AG04449 (cell line): ENCODE results near the gene PLCB1.

ENCODE experiments used
- CTCF ChIA-PET: fragments of 350-600 bp; formaldehyde crosslinking; extraction: SDS; loops from one replicate; lab custom pipeline; 2021; ENCODE audit warnings: antibody characterized with exemption; lab: Yijun Ruan, JAX
- POLR2A ChIA-PET: fragments of 400-600, 350-600 bp; formaldehyde crosslinking; extraction: SDS; loops from one replicate; lab custom pipeline; 2020; ENCODE audit warnings: antibody characterized with exemption, inconsistent platforms; lab: Yijun Ruan, JAX
- DNase-seq: peaks from one replicate; pipeline ENCODE4 v3.0.0-alpha.2; 2010; ENCODE audit warnings: low read depth, low spot score
- H3K4me3 ChIP-seq: 2 replicates; pipeline ENCODE4 v1.5.1; 2011; ENCODE audit warnings: low read depth, mild to moderate bottlenecking, control low read depth, low read length
- TF ChIP-seq, protein P1 (sequence below): IDR thresholded peaks from one replicate; pipeline ENCODE4 v1.5.1; 2011; ENCODE audit warnings: mild to moderate bottlenecking, moderate library complexity, low read length, control low read depth, inconsistent platforms; ENCODE audit not compliant: insufficient read depth; ENCODE audit errors: missing control alignments

Gene PLCB1

DNA sequence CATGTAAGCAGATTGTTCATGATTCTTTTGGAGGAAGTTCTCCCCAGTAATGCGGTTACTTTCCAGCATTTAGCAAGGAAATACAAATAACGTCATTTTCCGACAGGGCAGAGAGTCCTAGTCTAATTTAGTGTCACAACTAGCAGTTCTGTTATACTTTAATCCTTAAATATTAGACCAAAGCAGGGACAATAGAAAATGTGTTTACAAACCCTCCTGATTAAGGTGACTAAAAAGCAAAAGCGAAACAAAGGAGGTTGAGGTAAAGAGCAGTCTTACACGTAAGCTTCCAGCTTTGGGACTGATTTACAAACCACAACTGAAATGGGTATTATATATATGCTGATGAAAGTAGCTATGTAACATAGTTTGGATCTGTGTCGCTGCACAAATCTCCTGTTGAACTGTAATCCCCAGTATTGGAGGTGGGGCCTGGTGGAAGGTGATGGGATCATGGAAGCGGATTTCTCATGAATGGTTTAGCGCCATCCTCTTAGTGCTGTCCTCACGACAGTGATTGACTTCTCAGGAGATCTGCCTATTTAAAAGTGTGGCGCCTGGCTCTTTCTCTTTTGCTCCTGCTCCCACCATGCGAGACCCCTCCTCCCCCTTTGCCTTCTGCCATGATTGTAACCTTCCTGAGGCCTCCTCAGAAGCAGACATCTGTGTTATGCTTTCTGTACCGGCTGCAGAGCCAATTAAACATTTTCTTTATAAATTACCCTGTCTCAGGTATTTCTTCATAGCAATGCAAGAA, 81.9 kb downstream of the PLCB1 start:
- no peak overlapping the region for H3K4me3 ChIP-seq
- ChIA-PET CTCF (interaction anchor here (0.9 to 1.1 kb wide), 2 partner anchors 20 to 175 kb away, joined by 3 to 4 read pairs; no protein-coding TSS in a partner anchor), POLR2A (no interaction called here)
- TF ChIP-seq, protein P1, sequence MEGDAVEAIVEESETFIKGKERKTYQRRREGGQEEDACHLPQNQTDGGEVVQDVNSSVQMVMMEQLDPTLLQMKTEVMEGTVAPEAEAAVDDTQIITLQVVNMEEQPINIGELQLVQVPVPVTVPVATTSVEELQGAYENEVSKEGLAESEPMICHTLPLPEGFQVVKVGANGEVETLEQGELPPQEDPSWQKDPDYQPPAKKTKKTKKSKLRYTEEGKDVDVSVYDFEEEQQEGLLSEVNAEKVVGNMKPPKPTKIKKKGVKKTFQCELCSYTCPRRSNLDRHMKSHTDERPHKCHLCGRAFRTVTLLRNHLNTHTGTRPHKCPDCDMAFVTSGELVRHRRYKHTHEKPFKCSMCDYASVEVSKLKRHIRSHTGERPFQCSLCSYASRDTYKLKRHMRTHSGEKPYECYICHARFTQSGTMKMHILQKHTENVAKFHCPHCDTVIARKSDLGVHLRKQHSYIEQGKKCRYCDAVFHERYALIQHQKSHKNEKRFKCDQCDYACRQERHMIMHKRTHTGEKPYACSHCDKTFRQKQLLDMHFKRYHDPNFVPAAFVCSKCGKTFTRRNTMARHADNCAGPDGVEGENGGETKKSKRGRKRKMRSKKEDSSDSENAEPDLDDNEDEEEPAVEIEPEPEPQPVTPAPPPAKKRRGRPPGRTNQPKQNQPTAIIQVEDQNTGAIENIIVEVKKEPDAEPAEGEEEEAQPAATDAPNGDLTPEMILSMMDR, result no peak
- no peak for DNase-seq

DNA sequence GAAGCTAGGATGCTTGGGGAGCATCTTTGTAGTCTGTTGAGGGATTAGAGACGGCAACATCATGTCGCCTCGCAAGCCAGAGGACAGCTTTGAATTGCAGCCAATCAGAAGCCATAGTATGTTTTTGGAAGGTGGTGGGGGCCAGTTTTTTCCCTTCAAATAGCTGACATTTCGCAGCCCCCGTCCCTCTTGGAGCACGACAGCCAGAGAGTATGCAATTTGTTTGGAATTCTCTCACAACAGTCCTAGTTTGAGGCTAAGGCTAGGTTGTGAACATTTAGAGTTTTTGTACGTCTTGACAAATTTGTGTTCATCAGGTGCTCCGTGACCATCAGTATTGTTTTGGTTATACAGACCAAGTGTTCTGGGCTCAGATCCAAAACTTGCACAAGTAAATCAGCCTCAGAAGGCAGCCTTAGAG, 83.3 kb downstream of the PLCB1 start:
- DNase-seq, result no peak
- POLR2A ChIA-PET, result no interaction called here
- CTCF ChIA-PET, result interaction anchor here (1.0 to 1.3 kb wide), 2 partner anchors 10 to 175 kb away, joined by 3 to 6 read pairs; no protein-coding TSS in a partner anchor
- H3K4me3 ChIP-seq, result no peak overlapping the region
- TF ChIP-seq, protein P1, result no peak

DNA sequence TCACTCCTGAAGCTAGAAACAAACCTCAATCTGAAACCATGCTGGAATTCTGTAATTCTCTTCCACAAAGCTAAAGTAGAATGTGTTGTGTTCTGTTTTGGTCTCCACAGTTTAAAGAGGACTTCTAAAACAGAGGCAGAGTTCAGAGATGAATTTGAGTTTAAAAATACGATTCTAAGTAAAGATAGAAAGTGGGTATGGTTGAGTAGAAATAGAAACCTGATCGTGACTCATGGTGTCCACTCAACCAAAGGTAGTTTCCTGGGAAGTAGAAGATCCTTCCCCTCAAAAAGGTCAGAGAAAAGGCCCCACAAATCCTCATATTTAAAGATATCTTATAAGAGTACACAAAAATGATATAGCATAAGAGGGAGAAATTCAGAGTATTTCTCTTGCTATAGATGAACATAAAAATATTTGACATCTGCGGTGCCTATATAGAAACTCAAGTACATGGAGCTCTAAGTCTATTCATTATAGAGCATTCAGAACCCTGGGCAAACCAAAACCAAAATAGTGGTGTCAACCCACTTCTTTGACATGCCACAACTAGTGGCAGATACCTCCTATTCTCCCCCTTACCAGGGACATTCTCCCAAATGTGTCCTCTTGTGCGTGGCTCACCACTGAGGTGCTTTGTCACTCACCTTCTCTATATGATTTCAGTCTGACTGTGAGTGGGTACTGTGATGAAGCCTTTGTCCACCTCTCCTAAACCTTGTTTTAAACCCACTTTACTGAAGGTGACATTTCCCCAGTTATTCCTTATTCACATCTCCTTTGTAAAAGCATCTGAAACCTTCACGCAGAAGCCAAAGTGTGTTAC, 84.5 kb downstream of the PLCB1 start:
- DNase-seq, result no peak
- ChIA-PET CTCF (interaction anchor here (1.0 to 1.3 kb wide), 3 partner anchors 9 to 173 kb away, joined by 3 to 6 read pairs (median 4); no protein-coding TSS in a partner anchor), POLR2A (no interaction called here)
- no peak overlapping the region for H3K4me3 ChIP-seq
- TF ChIP-seq, protein P1, result no peak

DNA sequence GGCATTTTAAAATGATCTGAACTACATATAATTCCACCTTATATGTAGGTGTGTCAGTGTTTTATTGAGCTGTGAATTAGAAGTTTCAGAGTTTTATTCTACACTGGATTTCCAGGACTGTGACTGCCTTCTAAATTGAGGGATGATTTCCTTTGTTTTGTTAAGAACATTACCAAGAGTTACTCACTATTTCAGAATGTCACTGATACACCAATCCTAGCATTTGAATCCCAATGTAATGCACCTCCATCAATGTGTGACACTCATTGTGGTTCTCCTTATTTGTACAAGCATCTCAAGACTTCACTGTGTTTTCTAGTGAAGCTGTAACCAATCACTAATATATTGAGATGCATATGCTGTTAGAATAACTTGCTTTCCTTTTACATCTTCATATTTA, 86.8 kb downstream of the PLCB1 start:
- ChIA-PET POLR2A (no interaction called here), CTCF (no interaction called here)
- DNase-seq, result no peak
- no peak overlapping the region for H3K4me3 ChIP-seq
- TF ChIP-seq, protein P1, result no peak

DNA sequence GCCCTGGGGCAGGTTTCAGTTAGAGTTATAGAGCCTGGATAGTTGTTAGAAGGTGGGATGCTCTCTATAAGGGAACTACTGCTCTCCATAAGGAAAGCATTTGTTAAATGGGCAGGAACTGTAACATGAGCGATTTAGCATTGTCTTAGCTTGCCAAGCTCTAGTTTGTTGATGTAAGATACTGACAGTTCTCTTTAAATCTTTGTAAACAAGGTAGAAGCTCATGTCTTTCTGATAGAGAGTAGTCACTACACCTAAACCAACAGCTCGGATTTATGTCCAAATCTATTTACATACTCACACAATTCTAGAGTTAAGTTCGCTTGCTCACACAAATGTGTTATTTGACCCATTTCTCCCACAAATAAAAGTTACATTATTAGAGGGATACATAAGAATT, 87.3 kb downstream of the PLCB1 start:
- ChIA-PET CTCF (no interaction called here), POLR2A (no interaction called here)
- TF ChIP-seq, protein P1, result no peak
- H3K4me3 ChIP-seq, result no peak overlapping the region
- DNase-seq, result no peak

- ChIA-PET CTCF (no interaction called here), POLR2A (no interaction called here)
- DNase-seq, result no peak
- H3K4me3 ChIP-seq, result no peak overlapping the region
- TF ChIP-seq, protein P1, result no peak
These were observed 88.7 kb downstream of the PLCB1 start for GRCh38 chr20:8220716-8221115.
